Measurements from ENCODE around the gene METTL2A. TPM values are rescaled to one million over a fixed set of nuclear protein-coding genes. Genes with fewer than 3 reads are reported as not detected.

Gene METTL2A, protein sequence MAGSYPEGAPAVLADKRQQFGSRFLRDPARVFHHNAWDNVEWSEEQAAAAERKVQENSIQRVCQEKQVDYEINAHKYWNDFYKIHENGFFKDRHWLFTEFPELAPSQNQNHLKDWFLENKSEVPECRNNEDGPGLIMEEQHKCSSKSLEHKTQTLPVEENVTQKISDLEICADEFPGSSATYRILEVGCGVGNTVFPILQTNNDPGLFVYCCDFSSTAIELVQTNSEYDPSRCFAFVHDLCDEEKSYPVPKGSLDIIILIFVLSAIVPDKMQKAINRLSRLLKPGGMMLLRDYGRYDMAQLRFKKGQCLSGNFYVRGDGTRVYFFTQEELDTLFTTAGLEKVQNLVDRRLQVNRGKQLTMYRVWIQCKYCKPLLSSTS
- 7.4 and 19.7 TPM in 2 replicates for total RNA-seq (ENCODE audit: low replicate concordance)

DNA sequence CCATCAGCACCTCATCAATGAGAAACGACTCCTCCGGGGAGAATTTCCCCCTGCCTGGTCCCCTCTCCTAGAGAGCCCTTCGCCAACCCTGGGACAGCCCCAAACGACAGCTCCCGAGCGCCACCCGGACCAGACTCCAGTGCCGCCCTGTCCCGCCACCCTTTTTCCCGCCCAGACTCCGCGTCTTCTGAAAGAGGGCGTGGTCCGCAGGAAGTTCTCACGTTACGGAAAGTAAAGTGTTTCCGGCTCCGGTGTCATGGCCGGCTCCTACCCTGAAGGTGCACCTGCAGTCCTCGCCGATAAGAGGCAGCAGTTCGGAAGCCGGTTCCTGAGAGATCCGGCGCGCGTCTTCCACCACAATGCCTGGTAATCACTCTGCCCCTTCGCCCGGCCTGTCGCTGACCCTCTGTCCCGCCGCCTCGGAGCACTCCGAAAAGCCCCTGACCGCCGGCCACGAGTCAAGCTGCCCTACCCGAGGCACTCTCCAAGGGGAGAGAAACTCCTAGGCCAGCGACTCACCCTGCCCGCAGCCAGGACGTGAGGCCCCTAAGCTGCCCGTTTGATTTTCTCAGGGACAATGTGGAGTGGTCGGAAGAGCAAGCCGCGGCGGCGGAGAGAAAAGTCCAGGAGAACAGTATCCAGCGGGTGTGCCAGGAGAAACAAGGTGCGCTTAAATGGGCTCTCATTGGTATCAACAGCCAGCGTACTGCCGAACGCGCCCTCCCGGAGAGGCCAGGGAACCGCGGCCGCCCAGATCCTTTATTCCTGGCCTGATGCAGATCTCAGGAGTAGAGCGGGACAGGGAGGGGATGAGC is at the start of gene METTL2A:
METTL2A (plus strand) TSS at position 251 of the 815 bp plus-strand sequence; CDS start at position 257, 6 bp downstream.

DNA sequence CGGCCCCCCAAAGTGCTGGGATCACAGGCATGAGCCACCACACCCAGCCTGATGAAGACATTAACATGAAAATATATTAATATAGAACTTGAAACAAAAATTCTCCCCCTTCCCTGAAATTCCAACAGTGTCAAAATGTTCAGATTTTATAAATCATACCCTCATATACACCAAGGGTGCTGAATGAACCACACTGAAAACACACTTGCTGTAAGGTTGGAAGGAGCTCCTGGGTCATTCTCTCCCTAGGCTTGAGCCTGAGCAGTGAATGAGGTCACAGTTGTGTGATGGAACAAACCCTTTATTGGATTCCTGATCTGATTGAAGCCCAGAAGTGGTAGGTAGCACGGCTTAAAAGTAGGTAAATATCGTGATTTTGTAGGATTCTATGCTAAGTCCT is 43.4 kb upstream of the METTL2A start, which contains the start of gene EFCAB3:
EFCAB3 (plus strand) TSS at position 301 of the 400 bp plus-strand sequence. CDS start 2,427 bp downstream, outside the sequence.

DNA sequence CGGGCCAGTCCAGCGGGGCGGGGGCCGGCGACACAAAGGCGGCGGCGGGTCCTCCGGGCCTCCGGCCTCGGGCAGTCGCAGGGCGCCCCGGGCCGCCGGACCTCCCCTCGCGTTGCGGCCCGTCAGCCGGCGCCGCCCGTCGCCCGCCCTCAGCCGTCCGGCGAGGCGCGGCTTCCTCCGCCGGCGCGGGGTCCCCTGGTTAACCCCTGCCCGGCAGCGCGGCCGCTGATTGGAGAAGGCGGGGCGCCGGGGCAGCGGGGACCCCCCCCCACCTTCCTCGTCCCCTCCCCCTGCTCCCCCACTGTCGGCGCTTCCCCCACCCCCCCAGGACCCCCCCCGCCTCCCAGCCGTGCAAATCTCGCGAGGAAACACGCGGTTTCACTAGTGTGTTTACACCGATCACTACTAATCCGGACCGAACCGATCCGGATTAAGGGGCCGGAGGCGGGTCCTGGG is 54.8 kb downstream of the METTL2A start, which contains the start of gene TLK2:
TLK2 (plus strand) TSS at position 402 of the 456 bp plus-strand sequence. CDS start 2,301 bp downstream, outside the sequence.

Other genes with a start within 250 kb of the METTL2A start
- gene EFCAB3, start 43.3 kb upstream of the METTL2A start, total RNA-seq (ENCODE audit: low replicate concordance) = not detected in 2 replicates
- 43.4 and 44.0 TPM in 2 replicates for gene TLK2, start 54.9 kb downstream of the METTL2A start, total RNA-seq (ENCODE audit: low replicate concordance)
- gene MRC2, start 203.8 kb downstream of the METTL2A start, total RNA-seq (ENCODE audit: low replicate concordance) = 124 and 319 TPM in 2 replicates